ENCODE data around the gene PGGHG.
"Not testable (repeated sequence)": the region's sequence is repeated elsewhere in the genome, so short reads cannot be mapped to it uniquely, and the experiment has no call there.

The PGGHG gene

DNA sequence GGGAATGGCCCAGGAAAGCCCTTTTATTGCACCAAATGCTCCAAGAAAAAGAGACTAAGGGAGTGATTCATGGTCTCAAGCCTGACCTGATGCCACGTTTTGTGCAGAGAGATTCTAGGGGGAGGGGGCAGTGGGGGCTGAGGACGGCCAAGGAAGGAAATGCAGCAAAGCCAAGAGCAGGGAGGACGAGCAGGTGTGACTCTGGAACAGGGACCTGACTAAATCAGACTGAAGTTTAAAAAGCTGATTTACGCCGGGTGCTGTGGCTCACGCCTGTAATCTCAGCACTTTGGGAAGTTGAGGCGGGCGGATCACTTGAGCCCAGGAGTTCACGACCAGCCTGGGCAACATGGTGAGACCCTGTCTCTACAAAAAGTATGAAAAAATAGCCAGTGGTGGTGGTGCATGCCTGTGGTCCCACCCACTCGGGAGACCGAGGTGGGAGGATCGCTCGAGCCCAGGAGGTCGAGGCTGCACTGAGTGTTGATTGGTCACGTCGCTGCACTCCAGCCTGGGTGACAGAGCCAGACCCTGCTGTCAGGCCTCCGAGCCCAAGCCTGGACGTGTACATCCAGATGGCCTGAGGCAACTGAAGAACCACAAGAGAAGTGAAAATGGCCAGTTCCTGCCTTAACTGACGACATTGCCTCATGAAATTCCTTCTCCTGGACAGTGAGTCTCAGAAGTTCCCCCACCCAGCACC lies 42.6 kb downstream of the PGGHG start:
- H3K27me3 ChIP-seq (ENCODE audit: low read depth, low read length), result no peaks in the 10 kb centered on the region
- no peaks in the 10 kb centered on the region for H3K36me3 ChIP-seq (ENCODE audit: control insufficient read depth in 1 of 2, insufficient read depth in 2 of 2, low read length in 2 of 2)
- H3K27ac ChIP-seq (ENCODE audit: low read length), result no peak overlapping the region
- H3K4me1 ChIP-seq (ENCODE audit: control insufficient read depth in 1 of 2, insufficient read depth in 2 of 2, low read length in 2 of 2), result peaks cover 16 to 21% of the 10 kb centered on the region in 2 donors
- no peaks in the 10 kb centered on the region for H3K9me3 ChIP-seq (ENCODE audit: control insufficient read depth in 1 of 2, low read length in 2 of 2)
- H3K4me3 ChIP-seq (ENCODE audit: low read depth in 1 of 2, low read length in 2 of 2), result no peak overlapping the region

- no peaks in the 10 kb centered on the region for H3K9me3 ChIP-seq (ENCODE audit: control insufficient read depth in 1 of 2, low read length in 2 of 2)
- peaks cover 8 to 16% of the 10 kb centered on the region in 2 donors for H3K4me1 ChIP-seq (ENCODE audit: control insufficient read depth in 1 of 2, insufficient read depth in 2 of 2, low read length in 2 of 2)
- H3K27me3 ChIP-seq (ENCODE audit: low read depth, low read length), result no peaks in the 10 kb centered on the region
- no peak overlapping the region for H3K4me3 ChIP-seq (ENCODE audit: low read depth in 1 of 2, low read length in 2 of 2)
- H3K27ac ChIP-seq (ENCODE audit: low read length), result no peak overlapping the region
- no peaks in the 10 kb centered on the region for H3K36me3 ChIP-seq (ENCODE audit: control insufficient read depth in 1 of 2, insufficient read depth in 2 of 2, low read length in 2 of 2)
These were observed 43.9 kb downstream of the PGGHG start for GRCh38 chr11:332651-333480.

DNA sequence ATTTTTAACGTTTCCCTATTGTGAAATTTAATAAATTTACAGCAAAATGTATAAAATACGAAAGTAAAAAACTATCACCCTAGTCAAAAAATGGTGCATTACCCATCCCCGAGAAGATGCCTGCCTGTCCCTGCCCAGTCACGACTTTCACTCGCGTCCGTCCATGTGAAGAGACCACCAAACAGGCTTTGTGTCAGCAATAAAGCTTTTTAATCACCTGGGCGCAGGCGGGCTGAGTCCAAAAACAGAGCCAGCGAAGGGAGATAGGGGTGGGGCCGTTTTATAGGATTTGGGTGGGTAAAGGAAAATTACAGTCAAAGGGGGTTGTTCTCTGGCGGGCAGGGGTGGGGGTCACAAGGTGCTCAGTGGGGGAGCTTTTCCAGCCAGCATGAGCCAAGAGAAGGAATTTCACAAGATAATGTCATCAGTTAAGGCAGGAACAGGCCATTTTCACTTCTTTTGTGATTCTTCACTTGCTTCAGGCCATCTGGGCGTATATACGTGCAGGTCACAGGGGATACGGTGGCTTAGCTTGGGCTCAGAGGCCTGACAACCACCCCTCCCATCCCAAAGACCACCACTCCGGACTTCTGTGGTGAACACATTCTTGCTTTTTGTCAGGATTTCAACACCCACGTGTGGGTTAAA lies 44.8 kb downstream of the PGGHG start:
- not testable (repeated sequence) for H3K9me3 ChIP-seq (ENCODE audit: control insufficient read depth in 1 of 2, low read length in 2 of 2); H3K4me3 ChIP-seq (ENCODE audit: low read depth in 1 of 2, low read length in 2 of 2); H3K36me3 ChIP-seq (ENCODE audit: control insufficient read depth in 1 of 2, insufficient read depth in 2 of 2, low read length in 2 of 2); H3K27me3 ChIP-seq (ENCODE audit: low read depth, low read length); H3K27ac ChIP-seq (ENCODE audit: low read length)
- peaks cover 8 to 16% of the 10 kb centered on the region in 2 donors for H3K4me1 ChIP-seq (ENCODE audit: control insufficient read depth in 1 of 2, insufficient read depth in 2 of 2, low read length in 2 of 2)

DNA sequence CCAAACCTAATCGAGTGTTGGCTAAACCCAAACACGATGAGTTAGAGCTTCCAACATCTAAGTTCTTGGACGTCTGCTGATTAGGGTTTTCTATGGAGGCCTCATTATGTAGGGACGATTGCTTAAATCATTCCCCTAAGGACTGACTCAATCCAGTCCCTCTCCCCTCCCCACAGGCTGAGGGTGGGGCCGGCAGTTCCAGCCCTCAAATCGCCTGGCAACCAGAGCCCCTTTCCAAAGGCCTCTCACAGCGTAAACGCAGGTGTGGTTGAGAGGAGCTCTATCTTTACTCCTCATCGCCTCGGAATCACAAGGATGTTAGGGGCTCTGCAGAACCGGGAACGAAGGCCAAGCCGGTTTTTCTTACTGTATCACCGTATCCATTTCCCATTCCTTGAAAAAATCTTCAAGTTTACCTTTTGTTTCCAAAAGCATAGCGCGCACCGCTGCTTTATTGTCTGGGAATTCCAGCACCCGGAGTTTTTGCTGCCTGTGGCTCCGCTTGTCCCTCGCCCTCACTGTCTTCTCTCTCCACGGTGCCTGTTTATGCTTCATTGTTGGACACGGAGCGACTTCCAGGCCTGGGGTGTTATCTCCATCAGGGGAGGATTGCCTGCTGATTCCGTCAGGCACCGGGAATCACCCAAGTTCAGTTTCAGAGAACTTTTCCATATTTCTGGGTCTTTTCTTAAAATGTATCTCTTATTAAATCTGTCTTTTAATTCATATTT lies 45.5 kb downstream of the PGGHG start:
- Histone ChIP-seq H3K4me1 (ENCODE audit: control insufficient read depth in 1 of 2, insufficient read depth in 2 of 2, low read length in 2 of 2) (peaks cover 8 to 16% of the 10 kb centered on the region in 2 donors), H3K9me3 (ENCODE audit: control insufficient read depth in 1 of 2, low read length in 2 of 2) (no peaks in the 10 kb centered on the region), H3K27ac (ENCODE audit: low read length) (no peak overlapping the region), H3K4me3 (ENCODE audit: low read depth in 1 of 2, low read length in 2 of 2) (no peak overlapping the region), H3K27me3 (ENCODE audit: low read depth, low read length) (no peaks in the 10 kb centered on the region), H3K36me3 (ENCODE audit: control insufficient read depth in 1 of 2, insufficient read depth in 2 of 2, low read length in 2 of 2) (no peaks in the 10 kb centered on the region)

DNA sequence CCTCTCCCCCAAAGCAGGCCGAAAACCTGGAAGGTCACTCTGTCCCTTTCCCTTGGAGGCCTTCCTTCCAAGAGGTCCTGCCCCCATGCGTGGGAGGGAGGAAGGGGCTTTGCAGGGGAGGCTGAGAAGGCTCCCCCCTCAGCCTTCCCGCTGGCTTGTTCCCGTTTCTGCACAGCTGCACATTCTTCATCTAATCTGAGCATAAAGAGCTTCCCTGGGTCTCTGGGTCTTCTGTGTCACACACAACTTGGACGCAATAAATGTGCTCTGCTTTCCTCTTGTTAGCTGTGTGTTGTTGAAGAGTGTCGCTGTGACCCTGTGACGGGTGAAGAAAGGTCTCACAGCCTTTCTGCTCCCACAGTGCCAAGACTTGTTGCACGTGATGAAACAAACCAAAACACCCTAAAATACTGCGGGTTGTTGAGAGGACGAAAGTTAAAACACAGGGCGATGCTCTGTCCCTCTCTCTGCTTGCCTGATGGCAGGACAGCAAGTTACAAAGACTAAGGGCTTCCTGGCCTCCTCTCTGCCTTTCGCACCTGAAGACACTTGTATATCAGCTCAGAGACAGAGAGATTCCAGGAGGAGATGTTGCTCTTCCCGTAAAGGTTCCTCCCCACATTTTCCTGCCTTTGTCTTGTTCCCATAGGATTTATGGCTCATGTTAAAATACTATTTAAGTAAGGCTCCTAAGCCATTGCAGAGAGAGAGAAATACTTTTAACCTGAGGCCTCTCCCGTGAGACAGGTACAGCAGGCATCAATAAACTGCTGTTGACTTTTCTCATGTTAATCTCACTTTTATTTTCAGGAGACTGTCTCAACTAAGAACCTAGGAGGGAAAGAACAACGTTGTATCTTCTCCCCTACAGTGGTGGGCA lies 47.1 kb downstream of the PGGHG start:
- H3K4me3 ChIP-seq (ENCODE audit: low read depth in 1 of 2, low read length in 2 of 2), result no peak overlapping the region
- H3K9me3 ChIP-seq (ENCODE audit: control insufficient read depth in 1 of 2, low read length in 2 of 2), result no peaks in the 10 kb centered on the region
- no peaks in the 10 kb centered on the region for H3K36me3 ChIP-seq (ENCODE audit: control insufficient read depth in 1 of 2, insufficient read depth in 2 of 2, low read length in 2 of 2)
- peaks cover 8 to 16% of the 10 kb centered on the region in 2 donors for H3K4me1 ChIP-seq (ENCODE audit: control insufficient read depth in 1 of 2, insufficient read depth in 2 of 2, low read length in 2 of 2)
- H3K27me3 ChIP-seq (ENCODE audit: low read depth, low read length), result no peaks in the 10 kb centered on the region
- H3K27ac ChIP-seq (ENCODE audit: low read length), result peak overlapping the region; percentile 69

GRCh38 chr11:336659-337198 lies 47.8 kb downstream of the PGGHG start:
- Histone ChIP-seq H3K4me3 (ENCODE audit: low read depth in 1 of 2, low read length in 2 of 2) (no peak overlapping the region), H3K36me3 (ENCODE audit: control insufficient read depth in 1 of 2, insufficient read depth in 2 of 2, low read length in 2 of 2) (no peaks in the 10 kb centered on the region), H3K4me1 (ENCODE audit: control insufficient read depth in 1 of 2, insufficient read depth in 2 of 2, low read length in 2 of 2) (peaks cover 8 to 16% of the 10 kb centered on the region in 2 donors), H3K27ac (ENCODE audit: low read length) (peak overlapping the region; percentile 69), H3K9me3 (ENCODE audit: control insufficient read depth in 1 of 2, low read length in 2 of 2) (no peaks in the 10 kb centered on the region), H3K27me3 (ENCODE audit: low read depth, low read length) (no peaks in the 10 kb centered on the region)

DNA sequence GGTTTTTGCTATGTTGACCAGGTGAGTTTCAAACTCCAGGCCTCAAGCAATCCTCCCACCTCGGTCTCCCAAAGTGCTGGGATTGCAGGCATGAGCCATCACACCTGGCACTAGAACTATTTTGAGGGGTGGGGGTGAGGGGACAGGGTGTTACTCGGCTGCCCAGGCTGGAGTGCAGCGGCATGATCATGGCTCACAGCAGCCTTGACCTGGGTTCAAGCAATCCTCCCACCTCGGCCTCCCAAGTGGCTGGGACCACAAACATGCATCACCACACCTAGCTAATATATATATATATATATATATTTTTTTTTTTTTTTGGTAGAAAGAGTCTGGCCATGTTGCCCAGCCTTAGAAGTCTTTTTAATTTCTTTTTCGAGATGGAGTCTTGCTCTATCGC lies 48.8 kb downstream of the PGGHG start:
- Histone ChIP-seq H3K9me3 (ENCODE audit: control insufficient read depth in 1 of 2, low read length in 2 of 2) (no peaks in the 10 kb centered on the region), H3K4me1 (ENCODE audit: control insufficient read depth in 1 of 2, insufficient read depth in 2 of 2, low read length in 2 of 2) (peaks cover 8 to 16% of the 10 kb centered on the region in 2 donors), H3K27ac (ENCODE audit: low read length) (no peak overlapping the region), H3K36me3 (ENCODE audit: control insufficient read depth in 1 of 2, insufficient read depth in 2 of 2, low read length in 2 of 2) (no peaks in the 10 kb centered on the region), H3K4me3 (ENCODE audit: low read depth in 1 of 2, low read length in 2 of 2) (no peak overlapping the region), H3K27me3 (ENCODE audit: low read depth, low read length) (no peaks in the 10 kb centered on the region)

GRCh38 chr11:339963-340362 lies 51.0 kb downstream of the PGGHG start:
- no peak overlapping the region for H3K4me3 ChIP-seq (ENCODE audit: low read depth in 1 of 2, low read length in 2 of 2)
- no peak overlapping the region for H3K27ac ChIP-seq (ENCODE audit: low read length)
- H3K27me3 ChIP-seq (ENCODE audit: low read depth, low read length), result no peaks in the 10 kb centered on the region
- H3K4me1 ChIP-seq (ENCODE audit: control insufficient read depth in 1 of 2, insufficient read depth in 2 of 2, low read length in 2 of 2), result peaks cover 8 to 16% of the 10 kb centered on the region in 2 donors
- no peaks in the 10 kb centered on the region for H3K36me3 ChIP-seq (ENCODE audit: control insufficient read depth in 1 of 2, insufficient read depth in 2 of 2, low read length in 2 of 2)
- H3K9me3 ChIP-seq (ENCODE audit: control insufficient read depth in 1 of 2, low read length in 2 of 2), result no peaks in the 10 kb centered on the region

DNA sequence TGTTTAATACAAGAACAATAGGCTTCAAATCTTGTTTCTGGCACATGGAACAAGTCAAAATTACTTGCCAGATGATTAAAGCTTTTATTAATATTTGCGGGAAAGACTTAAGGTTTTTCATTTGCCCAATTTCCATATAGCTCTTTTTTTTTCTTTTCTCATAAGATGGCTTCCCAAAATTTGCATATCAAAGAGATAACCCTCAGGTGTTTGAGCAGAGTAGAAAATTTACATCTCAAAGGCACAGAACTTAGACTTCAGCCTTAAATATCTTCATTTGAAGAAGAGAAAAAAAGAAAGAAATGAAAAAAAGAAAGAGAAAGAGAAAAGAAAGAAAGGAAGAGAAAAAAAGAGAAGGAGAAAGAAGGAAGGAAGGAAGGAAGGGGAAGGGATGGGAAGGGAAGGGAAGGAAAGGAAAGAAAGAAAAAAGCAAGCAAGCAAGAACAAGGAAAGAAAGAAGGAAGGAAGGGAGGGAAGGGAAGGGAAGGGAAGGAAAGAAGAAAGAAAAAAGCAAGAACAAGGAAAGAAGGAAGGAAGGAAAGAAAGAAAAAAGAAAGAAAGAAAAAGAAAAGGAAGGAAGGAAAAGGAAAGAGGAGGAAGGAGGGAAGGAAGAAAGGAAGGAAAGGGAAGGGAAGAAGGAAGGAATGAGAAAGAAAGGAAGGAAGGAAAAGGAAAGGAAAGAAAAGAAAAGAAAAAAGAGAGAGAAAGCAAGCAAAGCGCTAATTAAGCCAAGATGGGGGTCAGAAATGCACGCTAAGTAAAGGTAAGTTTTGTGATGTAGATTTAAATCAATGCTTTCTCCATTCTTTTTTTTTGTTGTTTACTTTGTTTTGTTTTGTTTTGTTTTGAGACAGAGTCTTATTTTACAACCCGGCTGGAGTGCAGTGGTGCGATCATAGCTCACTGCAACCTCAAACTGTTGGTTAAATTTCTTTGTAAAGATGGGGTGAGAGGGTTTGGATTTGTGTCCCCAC lies 51.9 kb downstream of the PGGHG start:
- H3K4me1 ChIP-seq (ENCODE audit: control insufficient read depth in 1 of 2, insufficient read depth in 2 of 2, low read length in 2 of 2), result peaks cover 8 to 11% of the 10 kb centered on the region in 2 donors
- no peaks in the 10 kb centered on the region for H3K36me3 ChIP-seq (ENCODE audit: control insufficient read depth in 1 of 2, insufficient read depth in 2 of 2, low read length in 2 of 2)
- no peaks in the 10 kb centered on the region for H3K27me3 ChIP-seq (ENCODE audit: low read depth, low read length)
- H3K4me3 ChIP-seq (ENCODE audit: low read depth in 1 of 2, low read length in 2 of 2), result no peak overlapping the region
- no peak overlapping the region for H3K27ac ChIP-seq (ENCODE audit: low read length)
- no peaks in the 10 kb centered on the region for H3K9me3 ChIP-seq (ENCODE audit: control insufficient read depth in 1 of 2, low read length in 2 of 2)
